GM18517 (cell line): ENCODE data around the gene AKR1C2.
"Not testable (repeated sequence)": the region's sequence is repeated elsewhere in the genome, so short reads cannot be mapped to it uniquely, and the experiment has no call there.

Source experiments
- ATAC-seq: cut with Tn5 transposase; IDR thresholded peaks from one replicate; pipeline ENCODE4 v1.9.1; 2021; ENCODE audit warnings: mild to moderate bottlenecking, moderate library complexity; ENCODE audit not compliant: unreplicated experiment

AKR1C2 gene

DNA sequence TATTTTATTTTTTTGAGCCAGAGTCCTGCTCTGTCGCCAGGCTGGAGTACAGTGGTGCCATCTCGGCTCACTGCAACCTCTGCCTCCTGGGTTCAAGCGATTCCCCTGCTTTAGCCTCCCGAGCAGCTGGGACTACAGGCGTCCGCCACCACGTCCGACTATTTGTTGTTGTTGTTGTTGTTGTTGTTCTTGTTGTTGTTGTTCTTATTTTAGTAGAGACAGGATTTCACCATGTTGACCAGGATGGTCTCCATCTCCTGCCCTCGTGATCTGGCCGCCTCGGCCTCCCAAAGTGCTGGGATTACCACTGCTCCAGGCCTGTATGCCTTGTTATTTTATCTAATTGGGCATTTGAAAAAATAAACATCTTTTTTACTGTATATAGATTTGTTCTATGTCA lies 42.1 kb downstream of the AKR1C2 start:
- not testable (repeated sequence) for ATAC-seq

DNA sequence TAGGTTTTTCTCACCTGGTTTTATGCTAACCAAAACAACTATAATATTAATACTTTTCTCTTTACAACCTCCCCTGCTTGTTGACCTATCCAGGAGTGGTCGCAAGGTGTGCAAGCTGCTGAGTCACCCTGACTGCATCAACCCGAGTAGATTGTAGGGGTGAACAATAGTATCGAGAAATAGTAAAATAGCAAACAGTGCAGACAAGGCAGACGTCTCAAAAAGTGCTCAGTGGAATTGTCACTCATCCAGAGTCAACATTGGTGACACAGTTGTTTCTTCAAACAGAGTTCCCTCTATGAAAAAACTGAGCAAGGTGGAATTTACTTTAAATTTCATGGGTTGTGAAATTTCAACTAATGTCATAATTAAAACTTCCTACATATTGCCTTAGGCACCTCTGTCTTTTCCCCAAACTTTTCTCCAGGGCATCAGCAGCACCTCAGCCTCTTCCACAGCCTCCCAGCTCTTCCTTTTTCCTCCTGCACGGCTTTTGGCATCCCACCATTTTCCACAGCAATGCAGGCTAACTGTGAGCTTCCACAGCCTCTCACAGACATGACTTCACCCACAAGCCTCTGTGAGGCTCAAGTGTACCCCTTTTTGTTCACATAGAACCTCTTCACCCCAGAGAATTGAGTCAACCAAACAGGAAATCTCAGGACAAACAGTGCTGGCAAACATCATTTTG lies 46.6 kb downstream of the AKR1C2 start:
- not testable (repeated sequence) for ATAC-seq

GRCh38 chr10:4956088-4956487 lies 47.6 kb downstream of the AKR1C2 start:
- not testable (repeated sequence) for ATAC-seq

- no peak for ATAC-seq
Measured at GRCh38 chr10:4953405-4953804, 50.3 kb downstream of the AKR1C2 start.

DNA sequence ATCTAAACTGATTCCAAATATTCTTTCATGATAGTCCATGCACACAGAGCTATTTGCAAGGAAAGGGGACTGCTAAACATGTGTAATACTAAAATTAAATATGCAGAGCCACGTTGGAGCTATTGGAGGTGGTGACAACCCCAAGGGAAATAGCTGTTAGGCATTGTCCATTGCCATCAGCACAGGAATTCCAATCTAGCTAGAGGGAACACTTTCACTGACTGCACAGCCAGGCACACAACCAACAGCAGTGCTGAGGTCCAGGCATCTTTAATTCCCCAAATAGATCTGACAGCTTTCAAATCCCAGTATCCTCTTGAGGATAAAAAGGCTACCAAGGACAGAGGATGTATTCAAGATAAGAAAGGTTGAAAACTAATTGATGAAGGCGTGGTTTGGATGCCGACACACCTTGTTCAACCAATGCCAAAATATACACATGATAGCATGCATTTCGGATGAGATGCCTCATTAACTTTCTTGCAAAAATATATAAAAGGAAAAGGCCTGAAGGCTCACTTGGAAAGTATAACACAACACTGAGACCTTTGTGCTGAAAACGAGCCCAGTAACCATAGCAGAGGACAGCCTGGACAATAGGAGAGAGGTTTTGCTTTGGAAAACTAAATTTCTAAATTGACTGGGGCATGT lies 52.0 kb downstream of the AKR1C2 start:
- not testable (repeated sequence) for ATAC-seq

GRCh38 chr10:4947635-4948596 lies 55.7 kb downstream of the AKR1C2 start:
- ATAC-seq: no peak

- no peak for ATAC-seq
Measured at GRCh38 chr10:4947039-4947634, 56.5 kb downstream of the AKR1C2 start.

- ATAC-seq: no peak
Measured at GRCh38 chr10:4945766-4946717, 57.6 kb downstream of the AKR1C2 start.

DNA sequence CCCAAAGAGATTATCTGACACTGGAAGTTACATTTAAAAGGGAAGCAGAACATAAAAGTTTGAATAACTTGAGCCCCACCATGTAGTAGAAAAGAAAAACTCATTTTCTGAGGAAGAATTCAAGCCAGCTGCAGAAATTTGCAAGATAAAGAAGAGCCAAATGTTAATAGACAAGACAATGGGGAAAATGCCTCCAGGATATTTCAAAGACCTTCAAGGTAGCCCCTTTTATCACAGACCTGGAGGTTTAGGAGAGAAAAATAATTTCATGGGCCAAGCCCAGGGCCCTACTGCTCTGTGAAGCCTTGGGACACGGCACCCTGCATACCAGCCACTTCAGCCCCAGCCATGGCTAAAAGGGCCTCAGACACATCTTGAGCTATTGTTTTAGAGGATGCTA lies 58.8 kb downstream of the AKR1C2 start:
- ATAC-seq: no peak

- no peak for ATAC-seq
Measured at GRCh38 chr10:4943821-4944220, 59.8 kb downstream of the AKR1C2 start.

GRCh38 chr10:4943416-4943815 lies 60.2 kb downstream of the AKR1C2 start:
- ATAC-seq: not testable (repeated sequence)

GRCh38 chr10:4942931-4943330 lies 60.7 kb downstream of the AKR1C2 start:
- not testable (repeated sequence) for ATAC-seq

- no peak for ATAC-seq
Measured at GRCh38 chr10:4941540-4942330, 61.9 kb downstream of the AKR1C2 start.

DNA sequence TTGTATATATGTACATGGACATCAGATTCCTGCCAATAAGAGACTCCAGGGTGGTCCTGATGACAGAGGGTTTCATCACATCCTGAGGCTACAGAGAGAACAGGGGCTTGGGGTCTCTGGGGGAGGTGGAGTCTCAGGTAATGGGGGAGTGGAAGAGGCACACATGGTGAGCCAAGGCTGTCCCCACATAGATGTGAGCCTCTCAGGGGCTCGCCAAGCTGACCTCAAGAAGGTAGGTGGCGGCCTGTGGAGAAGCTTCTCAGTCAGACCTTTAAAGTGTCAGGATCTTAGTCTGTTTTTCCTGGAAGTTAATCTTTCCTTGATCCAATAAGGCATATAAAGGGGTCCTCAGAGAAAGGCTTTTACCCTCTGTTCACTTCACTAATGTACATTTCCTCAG lies 62.7 kb downstream of the AKR1C2 start:
- ATAC-seq: not testable (repeated sequence)

DNA sequence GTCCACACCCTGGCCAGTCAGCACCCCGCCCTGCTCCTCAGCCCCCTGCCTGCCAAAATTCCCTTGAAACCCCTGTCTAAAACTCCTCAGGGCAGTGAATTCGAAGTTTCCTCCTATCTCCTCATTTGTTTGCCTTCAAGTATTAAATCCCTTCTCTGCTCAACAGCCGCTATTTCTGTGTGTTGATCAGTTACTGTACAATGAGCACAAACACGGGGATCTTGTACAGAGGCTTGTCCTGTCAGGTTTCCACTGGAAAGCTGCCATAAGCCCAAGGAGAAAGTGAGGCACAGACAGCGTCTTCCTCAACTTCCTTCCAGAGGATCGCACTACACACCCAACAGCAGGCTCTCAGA lies 63.6 kb downstream of the AKR1C2 start:
- ATAC-seq: not testable (repeated sequence)

- ATAC-seq: no peak
Measured at GRCh38 chr10:4939224-4940072, 64.2 kb downstream of the AKR1C2 start.
